Aorta (tissue), 5 donors: Measurements from ENCODE around the gene LRIT1. TPM values are rescaled to one million over a fixed set of nuclear protein-coding genes. Genes with fewer than 3 reads are reported as not detected.

Source experiments
- ATAC-seq: fragments of 200-7000 bp; cut with Tn5 transposase; one replicate; pipeline ENCODE4 v1.9.1; 2022; ENCODE audit warnings: moderate library complexity; ENCODE audit not compliant: low FRiP score
- DNase-seq, 2 donors: peaks; one replicate each; pipeline ENCODE4 v3.0.0-alpha.2; 2020
- H3K27ac ChIP-seq, 2 donors: one replicate each; pipeline ENCODE4 v1.5.1; 2013; ENCODE audit warnings: low read length in 2 of 2, mild to moderate bottlenecking in 2 of 2, moderate library complexity in 2 of 2, control low read depth in 1 of 2, inconsistent platforms in 1 of 2, low read depth in 1 of 2
- H3K27me3 ChIP-seq, 2 donors: one replicate each; pipeline ENCODE4 v1.6.1; 2013; ENCODE audit warnings: control low read depth in 1 of 2, low read length in 1 of 2, mild to moderate bottlenecking in 1 of 2, moderate library complexity in 1 of 2; ENCODE audit not compliant: insufficient read depth in 2 of 2, control insufficient read depth in 1 of 2
- H3K36me3 ChIP-seq, 2 donors: one replicate each; pipeline ENCODE4 v1.6.1; 2013; ENCODE audit warnings: control low read depth in 1 of 2, low read length in 1 of 2, mild to moderate bottlenecking in 1 of 2; ENCODE audit not compliant: insufficient read depth in 2 of 2, control insufficient read depth in 1 of 2
- H3K4me1 ChIP-seq, 2 donors: one replicate each; pipeline ENCODE4 v1.6.1; 2013; ENCODE audit warnings: low read length in 2 of 2, control low read depth in 1 of 2, mild to moderate bottlenecking in 1 of 2, moderate library complexity in 1 of 2; ENCODE audit not compliant: insufficient read depth in 2 of 2, control insufficient read depth in 1 of 2
- H3K4me3 ChIP-seq, 2 donors: one replicate each; pipeline ENCODE4 v1.5.1; 2013; ENCODE audit warnings: low read length in 2 of 2, control low read depth in 1 of 2, mild to moderate bottlenecking in 1 of 2
- H3K9me3 ChIP-seq: one replicate; pipeline ENCODE4 v1.6.1; 2013; ENCODE audit warnings: mild to moderate bottlenecking, low read length; ENCODE audit not compliant: control insufficient read depth
- WGBS, 2 donors: extraction: QIAGEN DNeasy Blood & Tissue Kit; methylation state at CpG; one replicate each; pipeline ENCODE4 v1.1.7; 2013; 5-methylcytosine and 5-hydroxymethylcytosine counted together
- intact Hi-C, 2 donors: fragments of 100-400 bp; cut with DNase I; formaldehyde crosslinking; loops; one replicate each; pipeline versions ENCODE4 v1.14.2 to v1.15.0; 2022
- polyA plus RNA-seq, 2 donors: library from polyadenylated mRNA; stranded (reverse); fragments of 200-250 nt; gene quantifications; one replicate each; pipeline ENCODE4 v1.2.3, GENCODE V29; 2013
- total RNA-seq, 2 donors: library from RNA; stranded (reverse); fragmentation: NEBNext Ultra II Directional; extraction: Animal tissue kit (Norgen Biotek cat#: 25700); gene quantifications; one replicate each; pipeline ENCODE4 v1.2.1, GENCODE V29; 2021
- donor health status: healthy with polysubstance abuse.
- donor health status: Bipolar disorder and iron deficiency.
- donor health status: DM: no; HTN: no; CAD: no.
- donor health status: DM: no; HTN: no; CAD: no.
- donor health status: DM: yes; HTN: yes; CAD: no.

The LRIT1 gene
- total and polyA plus RNA-seq, 4 donors = not detected

DNA sequence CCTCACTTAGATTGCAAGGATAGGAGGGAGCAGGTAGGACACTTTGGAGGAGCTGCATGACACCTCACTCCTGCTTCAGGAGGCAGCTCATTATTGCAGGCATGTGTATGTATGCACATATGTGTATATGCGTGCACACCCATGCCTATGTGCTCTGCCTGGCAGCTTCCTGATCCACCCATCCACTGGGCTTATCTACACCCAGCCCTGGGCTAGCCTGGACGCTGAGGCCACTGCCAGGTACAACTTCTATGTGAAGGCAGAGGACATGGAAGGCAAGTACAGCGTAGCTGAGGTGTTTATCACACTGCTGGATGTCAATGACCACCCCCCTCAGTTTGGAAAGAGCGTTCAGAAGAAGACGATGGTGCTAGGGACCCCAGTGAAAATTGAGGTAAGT is 29.3 kb downstream of the LRIT1 start:
- WGBS, 2 donors = 79 to 80% methylated on average over 5 of the region's 5 CpGs
- DNase-seq = no peak
- H3K27me3 ChIP-seq = no peaks in the 10 kb centered on the region

DNA sequence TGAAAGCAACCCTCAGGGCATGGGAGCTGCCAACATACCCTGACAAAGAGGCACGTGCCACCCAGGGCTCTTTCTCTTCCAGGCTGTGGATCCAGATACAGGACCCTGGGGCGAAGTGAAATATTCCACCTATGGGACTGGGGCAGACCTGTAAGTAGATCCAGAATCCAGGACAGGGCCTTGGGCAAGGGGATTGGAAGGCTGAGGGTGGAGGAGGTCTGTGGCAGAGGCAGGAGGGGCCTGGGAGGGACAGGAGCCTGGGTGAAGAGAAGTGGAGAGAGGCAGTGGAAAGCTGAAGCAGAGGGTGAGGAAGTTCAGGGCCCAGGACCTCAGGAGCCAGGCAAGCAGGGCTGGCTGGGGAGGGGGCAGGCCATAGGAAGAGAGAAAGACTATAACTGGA is 29.8 kb downstream of the LRIT1 start:
- H3K4me3 ChIP-seq = no peak overlapping the region
- intact Hi-C loops = no loop called here
- ATAC-seq (no peak), DNase-seq (peak in 1 of 2 donors; percentile 39)
- H3K27ac ChIP-seq = no peak overlapping the region
- H3K27me3 ChIP-seq = no peaks in the 10 kb centered on the region
- no peaks in the 10 kb centered on the region for H3K9me3 ChIP-seq
- no peaks in the 10 kb centered on the region for H3K36me3 ChIP-seq
- 81 to 85% methylated on average over 2 of the region's 2 CpGs for WGBS, 2 donors
- no peaks in the 10 kb centered on the region for H3K4me1 ChIP-seq

More for the DNA sequence above, 29.3 kb downstream of the LRIT1 start:
- Histone ChIP-seq H3K4me1 (no peaks in the 10 kb centered on the region), H3K4me3 (no peak overlapping the region), H3K27ac (no peak overlapping the region), H3K36me3 (no peaks in the 10 kb centered on the region), H3K9me3 (no peaks in the 10 kb centered on the region)
- intact Hi-C loops = no loop called here
- ATAC-seq = no peak

DNA sequence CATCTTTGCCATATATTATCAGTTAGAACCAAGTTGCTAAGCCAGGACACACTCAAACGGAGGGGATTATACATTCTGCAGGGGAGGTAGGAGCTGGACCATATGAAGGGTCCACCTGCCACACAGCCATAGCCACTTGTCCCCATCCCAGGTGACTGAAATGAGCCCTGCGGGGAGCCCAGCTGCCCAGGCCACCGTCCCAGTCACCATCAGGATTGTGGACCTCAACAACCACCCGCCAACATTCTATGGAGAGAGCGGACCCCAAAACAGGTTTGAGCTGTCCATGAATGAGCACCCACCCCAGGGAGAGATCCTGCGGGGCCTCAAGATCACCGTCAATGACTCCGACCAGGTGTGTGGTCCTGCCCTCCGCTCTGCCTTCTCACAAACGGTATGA is 33.3 kb downstream of the LRIT1 start:
- H3K36me3 ChIP-seq = no peaks in the 10 kb centered on the region

DNA sequence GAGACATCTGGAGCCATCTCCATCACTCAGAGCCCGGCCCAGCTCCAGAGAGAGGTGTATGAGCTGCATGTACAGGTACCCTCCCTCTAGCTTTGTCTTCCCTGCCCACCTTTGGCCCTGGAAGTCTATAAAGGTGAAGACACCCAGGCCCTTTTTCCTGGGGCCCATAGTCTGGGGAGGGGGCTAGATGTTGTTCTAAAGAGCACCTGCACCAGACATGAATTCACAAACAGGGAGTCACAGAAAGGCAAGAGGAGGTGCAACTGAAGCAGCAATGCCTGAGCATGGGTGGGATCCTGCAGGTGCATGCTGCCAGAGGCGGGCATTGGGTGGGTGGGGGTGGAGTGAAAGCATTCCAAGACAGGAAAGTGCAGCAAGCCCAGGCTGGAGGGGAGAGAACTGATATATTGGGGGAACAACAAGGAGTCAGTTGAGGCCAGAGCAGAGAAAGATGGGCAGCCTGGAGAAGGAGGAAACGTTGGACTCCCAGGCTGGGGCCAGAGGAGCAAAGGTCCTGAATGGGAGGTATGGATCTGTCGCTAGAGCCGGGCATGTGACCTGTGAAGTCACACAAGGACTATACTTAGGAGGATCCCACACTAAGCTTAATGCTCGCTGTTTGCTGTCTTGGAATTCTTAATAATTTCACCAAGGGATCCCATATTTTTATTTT is 35.4 kb downstream of the LRIT1 start:
- no peaks in the 10 kb centered on the region for H3K27me3 ChIP-seq
- 69 to 71% methylated on average over 6 of the region's 6 CpGs for WGBS, 2 donors
- H3K4me3 ChIP-seq = no peak overlapping the region
- H3K27ac ChIP-seq = no peak overlapping the region
- H3K36me3 ChIP-seq = no peaks in the 10 kb centered on the region
- no peaks in the 10 kb centered on the region for H3K9me3 ChIP-seq
- intact Hi-C loops = no loop called here
- ATAC-seq (no peak), DNase-seq (no peak)
- no peaks in the 10 kb centered on the region for H3K4me1 ChIP-seq

More for the DNA sequence above, 33.3 kb downstream of the LRIT1 start:
- DNase-seq (peak in 1 of 2 donors; percentile 26), ATAC-seq (no peak)
- intact Hi-C loops = no loop called here
- Histone ChIP-seq H3K4me3 (no peak overlapping the region), H3K27me3 (no peaks in the 10 kb centered on the region), H3K9me3 (no peaks in the 10 kb centered on the region), H3K27ac (no peak overlapping the region), H3K4me1 (no peaks in the 10 kb centered on the region)
- WGBS, 2 donors = 86% methylated on average over 10 of the region's 10 CpGs

DNA sequence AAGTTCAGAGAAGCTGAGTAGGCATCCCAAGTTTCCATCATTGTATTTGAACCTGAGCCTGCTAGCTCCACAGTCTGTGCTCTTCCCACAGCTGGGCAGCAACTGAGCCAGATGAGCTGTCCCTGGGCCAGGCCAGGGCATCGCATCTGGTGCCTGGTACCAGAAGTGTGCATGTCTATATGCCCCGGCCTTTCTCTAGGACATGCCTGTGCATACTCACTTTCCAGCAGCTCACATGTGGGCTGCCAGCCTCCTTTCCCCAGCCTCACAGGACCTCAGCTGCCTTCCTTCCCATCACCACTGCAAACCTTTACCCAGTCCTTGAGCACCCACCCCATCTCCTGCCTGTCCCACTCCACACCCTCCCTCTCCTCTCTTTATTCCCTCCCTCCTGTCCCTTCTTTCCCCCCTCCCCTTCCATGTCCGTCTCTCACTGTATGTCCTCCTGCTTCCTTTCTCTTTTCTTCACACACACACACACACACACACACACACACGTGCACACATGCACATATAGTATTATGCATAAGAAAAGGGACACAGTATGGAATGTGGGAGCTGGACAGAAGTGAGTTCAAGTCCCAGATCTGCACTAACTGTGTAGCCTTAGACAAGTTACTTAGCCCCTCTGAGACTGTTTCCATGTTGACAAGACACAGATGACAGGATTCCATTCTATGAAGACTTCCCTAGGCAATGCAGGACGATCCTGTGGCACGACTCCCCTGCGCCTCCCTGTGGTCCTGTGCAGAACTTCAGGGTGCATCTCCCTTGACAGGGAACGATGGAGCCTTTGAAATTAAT is 36.1 kb downstream of the LRIT1 start:
- whole genome bisulfite sequencing, 2 donors = 32 to 37% methylated on average over 8 of the region's 8 CpGs

DNA sequence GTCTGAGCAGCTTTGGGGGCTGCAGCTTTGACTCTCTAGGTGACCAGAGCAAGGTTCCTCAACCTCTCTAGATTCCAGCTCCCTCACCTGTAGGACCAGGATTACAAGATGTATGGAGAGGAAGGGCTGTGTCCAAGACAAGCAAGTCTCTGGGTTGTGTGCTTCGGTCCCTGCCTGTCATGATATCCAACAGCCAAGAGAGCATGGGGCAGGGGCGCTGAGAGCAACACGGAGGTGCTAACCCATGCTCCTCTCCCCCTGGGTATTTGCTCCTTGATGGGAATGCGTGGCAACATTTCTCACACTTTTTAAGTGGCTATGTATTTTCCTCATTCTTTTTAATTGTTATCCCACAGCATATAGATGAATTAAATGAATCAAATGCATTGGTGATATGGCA is 36.7 kb downstream of the LRIT1 start:
- intact Hi-C loops = no loop called here
- 90 to 91% methylated on average over 4 of the region's 4 CpGs for WGBS, 2 donors

More for the DNA sequence above, 36.1 kb downstream of the LRIT1 start:
- intact Hi-C loops = no loop called here
- Histone ChIP-seq H3K36me3 (no peaks in the 10 kb centered on the region), H3K4me1 (no peaks in the 10 kb centered on the region), H3K27ac (no peak overlapping the region), H3K9me3 (no peaks in the 10 kb centered on the region), H3K4me3 (no peak overlapping the region), H3K27me3 (no peaks in the 10 kb centered on the region)
- ATAC-seq (no peak), DNase-seq (no peak)

DNA sequence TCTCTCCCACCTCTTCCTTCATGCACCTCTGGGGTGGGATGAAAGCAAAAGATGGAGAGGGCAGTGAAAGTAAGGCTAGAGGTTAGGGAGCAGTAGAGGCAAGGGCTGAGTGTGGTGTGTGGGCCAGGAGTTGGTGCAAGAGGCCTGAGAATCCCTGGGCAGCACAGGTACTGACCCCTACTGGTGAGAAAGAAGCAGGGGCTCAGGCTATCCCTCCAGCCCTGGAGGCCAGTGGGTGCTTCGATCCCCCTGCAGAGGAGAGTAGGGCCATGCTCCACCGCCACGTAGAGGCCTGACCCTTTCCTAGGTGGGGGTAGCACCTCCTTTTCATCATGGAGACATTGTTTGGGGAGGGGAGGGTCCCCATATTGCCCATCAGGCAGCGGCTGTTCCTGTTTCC is 37.2 kb downstream of the LRIT1 start:
- Histone ChIP-seq H3K27me3 (no peaks in the 10 kb centered on the region), H3K36me3 (no peaks in the 10 kb centered on the region), H3K4me3 (no peak overlapping the region), H3K4me1 (no peaks in the 10 kb centered on the region), H3K27ac (no peak overlapping the region), H3K9me3 (no peaks in the 10 kb centered on the region)
- WGBS, 2 donors = 86 to 90% methylated on average over 4 of the region's 4 CpGs
- DNase-seq (no peak), ATAC-seq (peak; percentile 6)
- intact Hi-C loops = no loop called here

More for the DNA sequence above, 36.7 kb downstream of the LRIT1 start:
- Histone ChIP-seq H3K27me3 (no peaks in the 10 kb centered on the region), H3K36me3 (no peaks in the 10 kb centered on the region), H3K27ac (no peak overlapping the region), H3K4me1 (no peaks in the 10 kb centered on the region), H3K9me3 (no peaks in the 10 kb centered on the region), H3K4me3 (no peak overlapping the region)
- DNase-seq (no peak), ATAC-seq (no peak)

DNA sequence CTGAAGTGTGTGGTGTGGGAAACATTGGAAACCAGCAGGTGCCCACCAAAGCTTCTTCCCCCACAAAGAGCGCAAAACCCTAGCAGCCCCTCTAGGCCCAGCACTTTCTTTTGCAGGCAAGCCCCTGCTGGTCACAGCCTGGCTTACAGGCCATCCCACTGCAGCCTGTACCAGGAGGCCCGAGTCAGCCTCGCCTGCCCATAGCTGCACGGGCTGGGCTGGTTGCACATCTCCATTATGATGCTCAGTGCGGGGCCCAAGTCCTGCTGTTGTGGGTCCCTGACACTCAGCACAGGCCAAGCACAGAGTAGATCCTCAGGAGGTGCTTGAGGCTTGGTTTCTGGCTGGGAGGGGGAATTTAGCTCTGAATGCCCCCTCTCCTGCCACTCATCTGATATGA is 39.0 kb downstream of the LRIT1 start:
- Histone ChIP-seq H3K4me3 (no peak overlapping the region), H3K9me3 (no peaks in the 10 kb centered on the region), H3K36me3 (no peaks in the 10 kb centered on the region), H3K4me1 (no peaks in the 10 kb centered on the region), H3K27me3 (no peaks in the 10 kb centered on the region), H3K27ac (no peak overlapping the region)
- intact Hi-C loops = no loop called here
- DNase-seq (no peak), ATAC-seq (no peak)
- 85 to 88% methylated on average over 5 of the region's 5 CpGs for WGBS, 2 donors

DNA sequence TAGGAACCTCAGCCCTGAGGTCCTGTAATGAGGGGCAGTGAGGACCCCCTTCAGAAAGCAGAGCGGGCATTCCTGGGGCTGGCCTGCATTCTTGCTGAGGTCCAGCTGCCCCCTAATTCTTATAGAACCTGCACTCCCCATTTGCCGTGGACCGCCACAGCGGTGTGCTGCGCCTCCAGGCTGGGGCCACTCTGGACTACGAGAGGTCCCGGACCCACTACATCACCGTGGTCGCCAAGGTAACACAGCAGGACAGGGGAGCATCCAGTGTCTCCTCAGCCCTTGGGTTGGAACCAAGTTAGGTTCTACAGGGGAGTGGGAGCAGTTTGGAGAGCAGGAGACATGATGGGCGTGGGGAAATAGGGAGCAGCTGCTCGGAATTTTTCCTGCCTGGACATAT is 39.7 kb downstream of the LRIT1 start:
- peak in 1 of 2 donors; percentile 60 for DNase-seq
- Histone ChIP-seq H3K4me3 (no peak overlapping the region), H3K27me3 (no peaks in the 10 kb centered on the region), H3K4me1 (no peaks in the 10 kb centered on the region), H3K36me3 (no peaks in the 10 kb centered on the region), H3K9me3 (no peaks in the 10 kb centered on the region), H3K27ac (no peak overlapping the region)
- WGBS, 2 donors = 85 to 90% methylated on average over 11 of the region's 11 CpGs
- intact Hi-C loops = no loop called here
- ATAC-seq = no peak
